ENCODE measurements around the gene GPRC5A.

DNA sequence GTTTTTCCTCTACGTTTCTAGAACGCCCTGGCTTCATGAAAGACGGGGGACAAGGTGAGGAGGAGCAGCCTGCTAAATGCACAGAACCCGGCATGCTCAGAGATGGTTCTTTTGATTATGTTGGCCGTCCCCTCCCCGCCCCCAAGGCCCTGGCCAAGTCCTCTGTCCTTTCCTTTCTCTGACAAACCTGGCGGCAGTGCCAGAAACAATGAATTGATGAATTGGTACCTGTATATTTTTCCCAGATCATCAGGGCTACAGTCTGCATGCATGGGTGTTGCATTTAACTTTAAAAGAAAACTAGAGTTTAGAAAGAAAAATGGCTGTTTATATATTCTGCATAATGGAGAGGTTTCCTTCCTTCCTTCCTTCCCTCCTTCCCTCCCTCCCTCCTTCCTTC lies 31.6 kb downstream of the GPRC5A start:
- TF ChIP-seq CTCF (IDR thresholded peaks at IDR 0.05) (no peak), POLR2A (IDR thresholded peaks at IDR 0.05) (no peak)
